GM23338 (cell line): ENCODE measurements around the gene OXCT2.

Source experiments
- CREB1 ChIP-seq: fragments of 250-450 bp; sonication (Bioruptor Pico); IDR thresholded peaks from 2 replicates; pipeline ENCODE4 v1.5.0; 2020; ENCODE audit warnings: low read depth, mild to moderate bottlenecking, moderate library complexity
- CTCF ChIP-seq, 2 experiments: fragments of 200-600 bp in 1 of 2; sonication (generic) in 1 of 2; conservative IDR thresholded peaks; 2 replicates each; pipeline versions ENCODE4 v1.5.1 to v1.6.1; 2016 to 2017; ENCODE audit warnings: antibody characterized with exemption in 2 of 2, low read depth in 2 of 2, mild to moderate bottlenecking in 2 of 2, moderate library complexity in 1 of 2
- ETS1 ChIP-seq: IDR thresholded peaks from 2 replicates; pipeline ENCODE4 v1.6.1; 2016; ENCODE audit warnings: antibody characterized with exemption
- EZH2 ChIP-seq: fragments of 200-600 bp; sonication (generic); IDR thresholded peaks from one replicate; pipeline ENCODE4 v1.8.0; 2017; ENCODE audit warnings: antibody characterized with exemption, mild to moderate bottlenecking, low read depth; ENCODE audit not compliant: unreplicated experiment
- EZH2phosphoT487 ChIP-seq: fragments of 200-600 bp; sonication (generic); IDR thresholded peaks from one replicate; pipeline ENCODE4 v1.8.1; 2018; ENCODE audit warnings: antibody characterized with exemption; ENCODE audit not compliant: unreplicated experiment
- JUNB ChIP-seq: IDR thresholded peaks from one replicate; pipeline ENCODE4 v1.6.1; 2016; ENCODE audit warnings: antibody characterized with exemption; ENCODE audit not compliant: unreplicated experiment
- NANOG ChIP-seq: IDR thresholded peaks from 2 replicates; pipeline ENCODE4 v1.6.1; 2016; ENCODE audit warnings: antibody characterized with exemption, borderline replicate concordance
- POLR2AphosphoS5 ChIP-seq: IDR thresholded peaks from 2 replicates; pipeline ENCODE4 v1.6.1; 2016; ENCODE audit warnings: antibody characterized with exemption, low read depth
- STAT1 ChIP-seq: IDR thresholded peaks from one replicate; pipeline ENCODE4 v1.6.1; 2016; ENCODE audit warnings: antibody characterized with exemption; ENCODE audit not compliant: unreplicated experiment
- ZNF114 ChIP-seq: fragments of 250-450 bp; sonication (Bioruptor Pico); IDR thresholded peaks from 2 replicates; pipeline ENCODE4 v1.5.0; 2020; ENCODE audit warnings: mild to moderate bottlenecking, moderate library complexity
- ZNF331 ChIP-seq: fragments of 250-450 bp; sonication (Bioruptor Pico); IDR thresholded peaks from 2 replicates; pipeline ENCODE4 v1.5.0; 2020; ENCODE audit warnings: low read depth, mild to moderate bottlenecking, moderate library complexity
- ZNF462 ChIP-seq: fragments of 250-450 bp; sonication (Bioruptor Pico); IDR thresholded peaks from 2 replicates; pipeline ENCODE4 v1.5.0; 2020; ENCODE audit warnings: mild to moderate bottlenecking, moderate library complexity
- TF ChIP-seq, protein P1 (sequence below): IDR thresholded peaks from one replicate; pipeline ENCODE4 v1.6.1; 2018; ENCODE audit warnings: antibody characterized with exemption; ENCODE audit not compliant: unreplicated experiment

DNA sequence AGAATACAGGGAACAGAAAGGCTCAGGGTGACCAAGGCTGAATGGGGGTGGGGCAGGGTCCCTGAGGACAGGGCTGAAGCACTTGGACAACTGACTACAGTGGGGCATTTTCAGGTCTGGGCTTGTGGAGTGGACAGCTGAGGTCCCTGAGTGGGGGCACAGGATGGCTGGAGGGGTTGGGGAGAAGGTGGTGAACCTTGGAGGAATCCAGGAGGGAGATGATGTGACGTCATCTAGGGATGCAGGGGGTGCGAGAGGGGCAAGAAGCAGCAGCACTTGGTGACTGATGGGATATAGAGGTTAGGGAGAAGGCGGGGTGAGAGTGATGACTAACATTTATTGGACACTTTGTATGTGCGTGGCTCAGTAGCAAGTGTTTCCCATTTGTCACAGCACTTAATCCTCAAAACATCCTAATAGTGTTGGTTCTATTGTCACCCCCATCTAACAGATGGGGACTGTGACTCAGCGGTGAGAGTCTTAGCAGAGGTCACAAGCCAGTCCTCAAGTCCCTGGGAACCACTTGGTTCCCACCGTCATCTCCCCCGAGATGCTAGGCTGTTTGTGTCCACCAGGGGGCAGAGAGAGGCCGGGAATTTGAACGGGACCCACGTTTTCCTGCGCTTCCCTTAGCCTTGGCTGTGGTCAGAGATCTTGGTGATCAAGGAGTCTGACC lies 45.4 kb upstream of the OXCT2 start:
- TF ChIP-seq CTCF (conservative IDR thresholded peaks at IDR 0.05; ENCODE audit: low read depth in 2 of 2) (peak; percentile 86 to 92), EZH2 (no peak), POLR2AphosphoS5 (no peak), EZH2phosphoT487 (no peak), JUNB (no peak), ETS1 (no peak), CREB1 (peak; percentile 61), STAT1 (no peak), ZNF331 (CRISPR knock-in tag) (no peak), ZNF114 (CRISPR knock-in tag) (no peak), ZNF462 (no peak), NANOG (no peak)
- TF ChIP-seq, protein P1, sequence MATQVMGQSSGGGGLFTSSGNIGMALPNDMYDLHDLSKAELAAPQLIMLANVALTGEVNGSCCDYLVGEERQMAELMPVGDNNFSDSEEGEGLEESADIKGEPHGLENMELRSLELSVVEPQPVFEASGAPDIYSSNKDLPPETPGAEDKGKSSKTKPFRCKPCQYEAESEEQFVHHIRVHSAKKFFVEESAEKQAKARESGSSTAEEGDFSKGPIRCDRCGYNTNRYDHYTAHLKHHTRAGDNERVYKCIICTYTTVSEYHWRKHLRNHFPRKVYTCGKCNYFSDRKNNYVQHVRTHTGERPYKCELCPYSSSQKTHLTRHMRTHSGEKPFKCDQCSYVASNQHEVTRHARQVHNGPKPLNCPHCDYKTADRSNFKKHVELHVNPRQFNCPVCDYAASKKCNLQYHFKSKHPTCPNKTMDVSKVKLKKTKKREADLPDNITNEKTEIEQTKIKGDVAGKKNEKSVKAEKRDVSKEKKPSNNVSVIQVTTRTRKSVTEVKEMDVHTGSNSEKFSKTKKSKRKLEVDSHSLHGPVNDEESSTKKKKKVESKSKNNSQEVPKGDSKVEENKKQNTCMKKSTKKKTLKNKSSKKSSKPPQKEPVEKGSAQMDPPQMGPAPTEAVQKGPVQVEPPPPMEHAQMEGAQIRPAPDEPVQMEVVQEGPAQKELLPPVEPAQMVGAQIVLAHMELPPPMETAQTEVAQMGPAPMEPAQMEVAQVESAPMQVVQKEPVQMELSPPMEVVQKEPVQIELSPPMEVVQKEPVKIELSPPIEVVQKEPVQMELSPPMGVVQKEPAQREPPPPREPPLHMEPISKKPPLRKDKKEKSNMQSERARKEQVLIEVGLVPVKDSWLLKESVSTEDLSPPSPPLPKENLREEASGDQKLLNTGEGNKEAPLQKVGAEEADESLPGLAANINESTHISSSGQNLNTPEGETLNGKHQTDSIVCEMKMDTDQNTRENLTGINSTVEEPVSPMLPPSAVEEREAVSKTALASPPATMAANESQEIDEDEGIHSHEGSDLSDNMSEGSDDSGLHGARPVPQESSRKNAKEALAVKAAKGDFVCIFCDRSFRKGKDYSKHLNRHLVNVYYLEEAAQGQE: no peak
